GM21381 (cell line): Measurements from ENCODE around the gene WNT3.

Experiments used
- ATAC-seq: cut with Tn5 transposase; IDR thresholded peaks from one replicate; pipeline ENCODE4 v1.9.1; 2021; ENCODE audit warnings: mild to moderate bottlenecking, moderate library complexity; ENCODE audit not compliant: unreplicated experiment

The WNT3 gene

DNA sequence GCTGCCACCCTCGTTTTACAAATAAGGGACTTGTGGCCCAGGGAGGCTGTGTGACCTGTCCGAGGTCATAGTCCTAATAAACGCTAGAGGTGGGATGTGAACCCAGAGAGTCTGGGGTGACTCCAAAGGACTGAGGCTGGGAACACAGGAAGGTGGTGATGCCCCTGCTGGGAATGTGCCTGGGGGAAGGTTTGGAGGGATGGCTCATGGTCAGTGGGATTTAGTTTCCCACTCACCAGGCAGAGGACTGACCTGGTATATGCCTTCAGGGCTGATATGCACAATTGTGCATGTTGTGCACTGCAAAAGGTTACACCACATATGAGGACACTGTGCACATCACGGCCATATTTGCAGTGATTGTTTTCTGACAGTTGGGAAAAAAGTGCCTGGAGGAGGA lies 19.0 kb upstream of the WNT3 start:
- no peak for ATAC-seq

DNA sequence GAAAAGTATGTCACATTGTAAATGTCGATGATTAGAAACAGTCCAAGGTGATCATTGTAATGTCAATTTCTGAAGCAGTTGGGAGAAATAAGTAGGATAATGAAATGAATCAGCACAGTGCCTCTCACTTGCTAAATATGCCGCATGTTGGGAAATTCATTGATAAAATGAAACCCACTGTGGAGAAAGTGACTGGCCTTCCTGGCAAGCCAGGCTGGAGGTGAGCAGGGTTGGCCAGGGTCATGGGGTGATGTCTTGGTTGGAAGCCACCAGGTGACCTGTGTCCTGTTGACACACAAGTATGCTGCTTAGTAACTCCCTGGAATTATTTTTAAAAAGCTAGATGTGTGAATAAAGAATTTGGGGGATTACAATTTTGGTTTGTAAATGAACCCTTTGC lies 18.0 kb upstream of the WNT3 start:
- ATAC-seq, result no peak

- ATAC-seq, result no peak
These were observed 16.4 kb upstream of the WNT3 start for GRCh38 chr17:46834846-46835245.

DNA sequence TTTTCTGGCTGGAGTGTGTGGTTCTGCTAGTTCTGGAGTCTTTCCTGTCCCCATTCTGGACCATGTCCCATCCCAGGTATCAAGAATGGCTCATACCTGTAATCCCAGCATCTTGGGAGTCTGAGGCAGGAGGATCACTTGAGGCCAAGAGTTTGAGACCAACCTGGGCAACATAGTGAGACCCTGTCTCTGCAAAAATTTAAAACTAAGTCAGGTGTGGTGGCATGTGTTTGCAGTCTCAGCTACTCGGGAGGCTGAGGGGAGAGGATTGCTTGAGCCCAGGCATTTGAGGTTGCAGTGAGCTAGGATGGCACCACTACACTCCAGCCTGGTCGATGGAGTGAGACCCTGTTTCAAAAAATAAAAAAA lies 15.3 kb upstream of the WNT3 start:
- ATAC-seq, result no peak

- no peak for ATAC-seq
These were observed 14.7 kb upstream of the WNT3 start for GRCh38 chr17:46832945-46833839.

DNA sequence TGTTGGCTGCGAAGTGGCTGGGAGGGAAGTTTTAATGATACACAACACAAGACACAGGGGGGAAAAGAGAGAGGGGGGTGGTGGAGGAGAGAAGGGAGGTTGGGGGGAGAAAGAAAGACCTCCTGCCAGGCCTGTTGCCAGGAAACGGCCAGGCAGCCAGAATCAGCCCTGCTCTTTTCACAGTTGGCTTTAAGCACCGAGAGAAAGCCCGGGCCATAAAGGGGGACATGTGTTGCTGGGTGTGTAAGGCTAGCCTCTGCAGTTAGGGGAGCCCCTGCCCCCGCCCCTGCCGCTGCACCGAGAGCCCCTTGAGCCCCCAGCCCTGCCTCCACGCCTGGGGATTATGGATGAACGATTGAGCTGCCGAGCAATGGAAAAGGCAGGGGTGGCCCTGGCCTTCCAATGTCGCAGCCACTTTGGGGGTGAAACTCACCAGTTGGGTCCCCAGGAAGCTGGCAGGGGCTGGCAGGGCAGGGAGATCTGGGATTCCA lies 13.9 kb upstream of the WNT3 start:
- no peak for ATAC-seq

DNA sequence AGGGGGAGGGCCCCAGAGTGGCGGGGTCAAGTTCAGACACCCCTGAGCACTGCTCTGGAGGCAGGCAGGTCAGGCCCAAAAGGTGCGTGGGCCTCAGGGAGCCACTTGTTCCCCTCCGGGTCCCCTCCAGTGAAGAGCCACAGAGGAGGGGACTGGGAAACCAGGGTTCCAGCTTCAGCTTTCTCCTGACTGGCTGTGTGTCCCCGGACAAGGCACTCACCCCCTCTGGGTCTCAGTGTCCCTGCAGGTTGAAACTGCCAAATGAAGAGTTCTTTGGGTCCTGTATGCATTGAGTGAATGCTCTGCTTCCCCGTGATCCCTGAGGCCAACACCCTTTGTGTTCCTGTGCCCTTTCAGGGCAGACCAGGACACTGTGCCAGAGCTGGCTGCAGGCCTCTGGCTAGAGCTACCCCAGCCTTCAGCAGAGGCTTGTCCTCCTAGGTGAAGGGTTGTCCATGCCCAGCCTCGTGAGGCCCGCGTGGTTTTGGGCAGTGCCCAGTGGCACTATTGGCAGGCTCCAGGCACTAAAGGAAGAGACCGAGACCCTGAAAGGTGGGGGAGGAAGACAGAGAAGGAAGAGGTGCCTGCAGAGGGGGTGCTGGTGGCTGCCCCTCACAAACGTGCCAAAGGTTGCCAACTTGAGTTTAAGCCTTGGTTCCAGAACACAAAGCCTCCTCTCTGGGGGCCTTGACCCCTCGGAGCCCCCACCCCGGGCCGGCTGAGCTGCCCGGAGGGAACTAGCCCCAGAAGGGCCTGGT lies 13.3 kb upstream of the WNT3 start:
- ATAC-seq, result no peak

- ATAC-seq, result no peak
These were observed 8.8 kb upstream of the WNT3 start for GRCh38 chr17:46827274-46827673.

DNA sequence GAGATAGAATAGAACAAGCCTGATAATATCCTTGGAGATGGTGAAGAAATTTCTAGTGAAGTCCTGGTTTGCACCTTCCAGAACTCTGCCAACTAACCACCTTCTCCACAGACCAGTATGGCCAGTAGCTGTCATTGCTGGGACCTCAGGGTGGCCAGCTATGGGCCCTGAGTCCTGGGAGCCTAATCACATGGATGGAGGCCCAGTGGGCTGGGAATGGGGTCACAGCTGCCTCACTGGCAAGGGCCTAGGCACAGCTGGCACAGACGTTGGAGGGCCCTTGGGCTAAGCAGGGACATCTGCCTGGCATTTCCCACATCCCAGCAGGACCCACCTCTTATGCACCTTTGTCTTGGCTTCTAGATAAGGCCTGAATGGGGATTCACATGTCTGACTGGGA lies 7.6 kb upstream of the WNT3 start:
- no peak for ATAC-seq

- no peak for ATAC-seq
These were observed 5.2 kb upstream of the WNT3 start for GRCh38 chr17:46823657-46824056.

DNA sequence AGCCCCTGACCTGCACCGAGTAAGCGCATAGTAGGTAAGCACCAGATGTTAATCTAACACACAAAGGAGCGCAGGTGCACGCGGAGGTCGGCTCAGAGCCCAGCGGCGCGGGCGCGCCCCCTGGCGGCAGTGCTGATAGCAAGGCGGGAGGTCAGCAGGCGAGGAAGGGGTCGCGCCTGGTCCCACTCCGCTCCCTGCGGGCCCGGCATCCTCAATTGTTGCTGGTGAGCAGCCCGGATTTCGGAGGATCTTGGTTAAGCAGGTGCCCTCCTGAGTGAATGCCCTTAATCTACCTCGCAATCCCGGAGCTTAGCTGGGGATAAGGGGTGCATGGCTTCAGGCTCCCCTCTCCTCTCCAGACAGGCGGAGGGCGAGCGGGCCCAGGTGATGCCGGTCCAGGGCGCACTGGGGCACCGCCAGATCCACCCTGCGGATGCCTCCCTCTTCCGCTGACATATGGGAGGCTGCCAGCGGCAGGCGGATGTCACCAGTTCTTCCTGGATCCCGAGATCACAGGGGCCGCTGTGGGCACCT lies 4.0 kb upstream of the WNT3 start:
- ATAC-seq, result no peak

DNA sequence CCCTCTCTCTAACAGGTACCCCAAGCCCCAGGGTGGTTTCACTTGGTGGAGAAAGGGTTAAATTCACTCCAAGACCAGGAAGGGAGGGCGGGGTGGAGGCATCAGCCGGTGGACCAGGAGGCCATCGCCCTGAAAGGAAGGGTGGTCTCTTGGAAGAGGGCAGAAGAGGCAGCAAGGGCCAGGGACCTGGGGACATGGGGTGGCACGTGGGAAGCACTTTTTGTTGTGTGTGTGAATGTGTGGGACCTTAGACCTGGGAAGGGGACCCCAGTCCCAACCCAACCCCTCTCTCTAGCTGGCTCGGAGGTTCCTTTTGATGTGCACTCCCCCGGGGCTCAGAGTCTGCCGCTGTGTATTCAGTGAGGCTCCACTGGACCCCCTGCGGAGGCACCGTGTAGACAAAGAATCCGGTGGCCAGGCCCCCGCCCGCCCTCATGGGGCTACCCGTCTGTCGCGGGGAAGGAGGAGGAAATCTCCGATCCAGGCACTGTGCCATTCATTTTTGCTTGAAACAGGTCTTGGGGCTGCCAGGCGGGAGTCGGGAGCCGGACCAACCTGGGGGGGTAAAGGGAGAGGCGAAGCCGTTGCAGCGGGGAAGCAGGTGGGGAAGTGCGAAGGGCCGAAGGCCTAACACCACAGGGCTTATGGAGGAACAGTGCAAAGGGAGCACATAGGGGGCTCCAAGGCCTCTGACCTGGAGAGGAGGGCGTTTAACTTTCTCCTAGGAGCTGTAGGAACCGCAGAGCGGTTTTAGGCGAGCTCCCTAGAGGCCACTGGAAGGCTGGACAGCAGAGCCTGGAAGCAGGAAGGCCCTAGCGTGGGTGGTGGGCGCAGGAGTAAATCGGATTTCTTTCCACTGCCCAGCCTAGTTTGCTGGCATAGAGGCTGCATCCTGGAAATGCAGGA lies 3.2 kb upstream of the WNT3 start:
- ATAC-seq, result no peak

DNA sequence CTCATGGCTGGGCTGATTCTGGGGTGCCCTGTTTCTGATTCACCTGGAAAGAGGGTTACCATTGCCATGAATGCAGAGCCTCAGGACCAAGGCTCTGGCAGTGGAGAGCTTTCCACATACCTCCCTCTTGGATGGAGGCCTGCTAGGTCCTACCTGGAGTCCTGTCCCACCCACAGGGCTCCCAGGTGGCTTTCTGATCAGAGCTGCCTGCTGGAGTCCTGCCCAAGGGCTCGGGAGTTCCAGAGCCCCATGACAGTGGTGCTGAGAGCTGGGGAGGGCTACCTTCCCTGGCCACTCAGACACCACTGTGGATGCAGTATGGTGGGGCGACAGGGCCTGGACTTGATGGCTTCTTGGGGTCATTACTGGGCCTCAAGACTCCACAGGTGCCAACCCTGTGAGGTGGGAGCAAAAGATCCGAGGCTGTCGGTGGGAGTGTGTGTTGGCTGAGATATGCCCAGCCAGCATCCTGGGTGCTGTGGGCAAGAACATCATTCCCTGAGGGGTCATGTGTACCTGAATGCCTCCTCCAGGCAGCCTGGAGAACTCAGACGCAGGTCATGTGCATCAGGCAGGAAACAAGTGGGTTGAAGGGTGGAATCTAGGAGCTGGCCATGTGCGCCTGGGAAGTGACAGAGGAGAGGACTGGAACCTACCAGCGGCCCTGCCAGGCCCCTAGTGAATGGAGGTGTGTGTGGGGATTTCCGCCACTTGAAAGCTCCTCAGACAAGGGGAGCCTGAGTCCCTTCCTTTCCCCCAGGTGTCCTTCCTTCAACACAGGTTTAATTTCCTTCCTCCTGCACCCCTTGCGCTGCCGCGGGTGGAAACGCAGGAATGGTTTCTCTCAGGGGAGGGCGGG lies 2.3 kb upstream of the WNT3 start:
- ATAC-seq, result no peak

GRCh38 chr17:46819906-46820351 lies 1.4 kb upstream of the WNT3 start:
- no peak for ATAC-seq

GRCh38 chr17:46818929-46819859 lies 702 bp upstream of the WNT3 start:
- no peak for ATAC-seq

- no peak for ATAC-seq
These were observed 637 bp downstream of the WNT3 start for GRCh38 chr17:46817901-46818209.

DNA sequence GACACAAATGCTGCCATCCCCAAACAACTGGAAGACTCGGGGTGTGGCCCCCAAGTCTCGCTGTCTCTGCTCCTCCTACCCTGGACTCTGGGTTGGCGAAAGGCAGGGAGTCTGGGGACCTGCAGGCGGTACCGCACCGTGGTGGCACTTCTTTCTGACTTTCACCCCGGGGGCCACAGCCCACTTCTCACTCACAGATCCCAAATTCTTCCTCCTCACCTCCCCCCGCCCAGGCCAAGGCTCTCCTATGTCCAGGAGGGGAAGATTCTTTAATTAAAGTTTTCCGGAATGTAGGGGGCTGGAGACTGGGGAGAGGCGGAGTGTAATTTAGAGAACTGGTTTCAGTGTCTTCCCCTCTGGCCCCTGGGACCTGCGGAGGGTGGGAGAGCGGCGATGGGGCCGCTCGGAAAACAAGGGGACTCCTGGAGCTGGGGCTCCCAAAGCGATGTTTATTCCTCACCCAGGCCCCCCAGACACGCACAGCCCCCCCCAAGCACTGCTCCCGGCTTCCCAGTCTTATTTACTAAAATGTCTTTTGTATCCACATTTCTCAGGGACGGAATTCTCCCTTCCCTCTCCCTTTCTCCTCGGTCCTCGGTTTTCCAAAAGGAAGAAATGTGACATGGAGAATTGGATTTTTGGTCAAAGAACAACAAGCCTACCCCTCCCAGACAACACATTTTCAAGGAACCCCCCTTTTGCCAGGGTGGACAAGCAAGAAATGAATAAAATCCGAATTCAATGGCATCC lies 1.2 kb downstream of the WNT3 start:
- no peak for ATAC-seq
